ENCODE data around the gene GADD45B.

Gene GADD45B

GRCh38 chr19:2484178-2484937 is 8.4 kb downstream of the GADD45B start:
- H3K4me3 ChIP-seq (ENCODE audit: low read depth, low read length): no peak overlapping the region
- TF ChIP-seq CTCF (IDR thresholded peaks at IDR 0.05; ENCODE audit: low read depth, low read length, missing control alignments): no peak
- no peak for DNase-seq (ENCODE audit: low read depth)

GRCh38 chr19:2485428-2485827 is 9.5 kb downstream of the GADD45B start:
- DNase-seq (ENCODE audit: low read depth): no peak
- no peak for TF ChIP-seq CTCF (IDR thresholded peaks at IDR 0.05; ENCODE audit: low read depth, low read length, missing control alignments)
- no peak overlapping the region for H3K4me3 ChIP-seq (ENCODE audit: low read depth, low read length)

- H3K4me3 ChIP-seq (ENCODE audit: low read depth, low read length): no peak overlapping the region
- no peak for DNase-seq (ENCODE audit: low read depth)
- TF ChIP-seq CTCF (IDR thresholded peaks at IDR 0.05; ENCODE audit: low read depth, low read length, missing control alignments): no peak
These were observed 11.2 kb downstream of the GADD45B start for GRCh38 chr19:2487090-2487489.

GRCh38 chr19:2487842-2488241 is 11.9 kb downstream of the GADD45B start:
- no peak overlapping the region for H3K4me3 ChIP-seq (ENCODE audit: low read depth, low read length)
- DNase-seq (ENCODE audit: low read depth): no peak
- TF ChIP-seq CTCF (IDR thresholded peaks at IDR 0.05; ENCODE audit: low read depth, low read length, missing control alignments): no peak

- TF ChIP-seq CTCF (IDR thresholded peaks at IDR 0.05; ENCODE audit: low read depth, low read length, missing control alignments): no peak
- no peak overlapping the region; the same call in 1 of the 2 replicates for H3K4me3 ChIP-seq (ENCODE audit: low read depth, low read length)
- DNase-seq (ENCODE audit: low read depth): no peak
These were observed 12.5 kb downstream of the GADD45B start for GRCh38 chr19:2488405-2488941.

- H3K4me3 ChIP-seq (ENCODE audit: low read depth, low read length): peak overlapping the region; percentile 15; the same call in 1 of the 2 replicates
- TF ChIP-seq CTCF (IDR thresholded peaks at IDR 0.05; ENCODE audit: low read depth, low read length, missing control alignments): no peak
- DNase-seq (ENCODE audit: low read depth): no peak
These were observed 13.2 kb downstream of the GADD45B start for GRCh38 chr19:2488942-2489731.
